ENCODE data around the gene LRRC3. TPM values are rescaled to one million over a fixed set of nuclear protein-coding genes. Genes with fewer than 3 reads are reported as not detected.

The LRRC3 gene
- total and polyA plus RNA-seq, 4 donors, result 3.0 to 14.2 (median 7.5) TPM

GRCh38 chr21:44420416-44421205 is 34.7 kb upstream of the LRRC3 start (continued):
- TF ChIP-seq REST (IDR thresholded peaks at IDR 0.05) (no peak), RXRA (IDR thresholded peaks at IDR 0.05) (no peak)

DNA sequence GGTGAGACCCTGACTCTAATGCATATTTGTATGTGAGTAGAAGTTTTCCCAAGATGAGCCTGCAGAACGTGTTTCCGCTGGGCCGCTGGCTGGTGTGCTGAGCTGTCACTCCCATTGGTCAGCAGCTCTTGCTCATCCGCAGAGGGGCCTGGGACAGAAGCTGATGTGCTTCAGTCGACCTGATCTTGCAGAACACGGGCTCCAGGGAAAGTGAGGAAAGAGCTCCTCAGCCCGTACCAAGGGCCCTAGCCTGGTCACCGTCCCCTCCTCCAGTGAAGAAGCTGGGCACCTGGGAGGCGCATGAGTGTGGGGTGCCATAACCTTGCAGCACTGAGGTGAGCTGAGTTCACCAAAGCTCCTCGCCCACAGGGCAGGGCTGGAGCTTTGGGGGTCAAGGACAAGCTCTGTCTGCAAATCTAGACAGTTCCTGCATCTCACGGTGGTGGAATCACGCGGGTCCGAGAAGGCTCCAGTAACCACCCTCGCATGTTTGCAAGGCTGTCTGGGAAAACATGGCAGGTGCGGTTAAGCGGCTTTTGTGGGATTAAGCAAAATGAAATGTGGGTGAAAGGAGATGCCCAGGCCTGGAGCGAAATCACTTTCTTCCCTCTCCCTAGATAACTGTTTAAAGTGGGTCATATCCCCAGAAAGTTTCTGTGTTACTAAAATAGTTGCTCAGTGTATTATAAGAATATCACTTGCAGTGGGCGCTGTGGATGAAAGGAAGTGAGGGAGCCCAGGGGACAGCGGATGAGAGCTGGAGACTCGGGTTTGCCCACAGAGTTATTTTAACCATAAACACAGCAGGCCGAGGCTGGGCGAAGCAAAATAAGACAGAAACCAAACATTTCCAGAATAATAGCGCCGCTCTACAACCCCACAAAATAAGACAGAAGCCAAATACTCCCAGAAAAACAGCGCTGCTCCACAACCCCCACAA is 33.1 kb upstream of the LRRC3 start:
- TF ChIP-seq ATF3 (IDR thresholded peaks at IDR 0.05), result no peak
- no peak for TF ChIP-seq GABPA (IDR thresholded peaks at IDR 0.05 in 1 of 2, conservative IDR thresholded peaks at IDR 0.05 in 1 of 2)
- TF ChIP-seq EGR1 (IDR thresholded peaks at IDR 0.05; ENCODE audit: low read depth in 2 of 2), result no peak
- TF ChIP-seq RAD21 (IDR thresholded peaks at IDR 0.05), result no peak
- no peak for TF ChIP-seq RXRA (IDR thresholded peaks at IDR 0.05)
- no peak for TF ChIP-seq YY1 (IDR thresholded peaks at IDR 0.05)
- TF ChIP-seq FOXA2 (IDR thresholded peaks at IDR 0.05), result no peak
- no peak for TF ChIP-seq TAF1 (conservative IDR thresholded peaks at IDR 0.05)
- no peak for TF ChIP-seq NR2F2 (IDR thresholded peaks at IDR 0.05)
- DNase-seq (ENCODE audit: low spot score), result no peak

DNA sequence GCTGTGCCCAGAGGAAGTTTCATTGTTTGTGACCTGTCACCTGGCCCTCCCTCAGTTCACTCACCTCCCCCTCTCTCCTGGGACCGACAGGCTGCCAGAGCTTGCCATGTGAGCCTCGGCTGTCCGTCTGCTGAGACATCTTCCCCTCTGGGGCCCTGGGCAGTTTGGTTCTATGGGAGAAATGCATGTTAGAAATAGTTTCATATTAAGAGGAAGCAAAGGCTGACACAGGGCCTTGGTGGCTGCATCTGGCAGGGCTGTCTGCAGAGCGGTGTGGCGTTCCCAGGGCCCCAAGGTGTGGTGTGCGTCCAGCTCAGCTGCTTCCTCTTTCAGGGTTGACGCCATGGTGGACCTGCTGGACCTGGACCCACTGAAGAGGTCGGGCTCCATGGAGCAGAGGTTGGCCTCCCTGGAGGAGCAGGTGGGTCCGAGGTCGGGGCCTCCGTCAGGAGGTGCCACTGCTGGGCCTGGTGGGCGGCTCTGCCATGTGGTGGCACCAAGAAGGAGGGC is 31.9 kb upstream of the LRRC3 start:
- Histone ChIP-seq H3K4me1 (ENCODE audit: control insufficient read depth in 4 of 4, insufficient read depth in 4 of 4, low read length in 3 of 4) (no peaks in the 10 kb centered on the region), H3K9me3 (ENCODE audit: control insufficient read depth in 4 of 4, low read length in 3 of 4) (no peaks in the 10 kb centered on the region), H3K27me3 (ENCODE audit: control insufficient read depth in 4 of 4, insufficient read depth in 4 of 4, low read length in 3 of 4) (no peaks in the 10 kb centered on the region), H3K27ac (ENCODE audit: low read depth in 1 of 2, low read length in 2 of 2) (no peak overlapping the region), H3K9ac (ENCODE audit: low read depth in 1 of 2, low read length in 2 of 2) (no peak overlapping the region), H3K36me3 (ENCODE audit: control insufficient read depth in 4 of 4, insufficient read depth in 3 of 4, low read depth in 1 of 4, low read length in 3 of 4) (no peaks in the 10 kb centered on the region), H3K4me3 (ENCODE audit: low read depth in 1 of 3, low read length in 3 of 3) (no peak overlapping the region)
- no peak for DNase-seq (ENCODE audit: low spot score)
- TF ChIP-seq NR2F2 (IDR thresholded peaks at IDR 0.05) (no peak), CTCF (IDR thresholded peaks at IDR 0.05; ENCODE audit: low read depth, low read length, missing input control) (no peak), HNF4G (IDR thresholded peaks at IDR 0.05) (no peak), ATF3 (IDR thresholded peaks at IDR 0.05) (no peak), FOXA2 (IDR thresholded peaks at IDR 0.05) (no peak), RXRA (IDR thresholded peaks at IDR 0.05) (no peak), REST (IDR thresholded peaks at IDR 0.05) (no peak)
- TF ChIP-seq, protein P1, sequence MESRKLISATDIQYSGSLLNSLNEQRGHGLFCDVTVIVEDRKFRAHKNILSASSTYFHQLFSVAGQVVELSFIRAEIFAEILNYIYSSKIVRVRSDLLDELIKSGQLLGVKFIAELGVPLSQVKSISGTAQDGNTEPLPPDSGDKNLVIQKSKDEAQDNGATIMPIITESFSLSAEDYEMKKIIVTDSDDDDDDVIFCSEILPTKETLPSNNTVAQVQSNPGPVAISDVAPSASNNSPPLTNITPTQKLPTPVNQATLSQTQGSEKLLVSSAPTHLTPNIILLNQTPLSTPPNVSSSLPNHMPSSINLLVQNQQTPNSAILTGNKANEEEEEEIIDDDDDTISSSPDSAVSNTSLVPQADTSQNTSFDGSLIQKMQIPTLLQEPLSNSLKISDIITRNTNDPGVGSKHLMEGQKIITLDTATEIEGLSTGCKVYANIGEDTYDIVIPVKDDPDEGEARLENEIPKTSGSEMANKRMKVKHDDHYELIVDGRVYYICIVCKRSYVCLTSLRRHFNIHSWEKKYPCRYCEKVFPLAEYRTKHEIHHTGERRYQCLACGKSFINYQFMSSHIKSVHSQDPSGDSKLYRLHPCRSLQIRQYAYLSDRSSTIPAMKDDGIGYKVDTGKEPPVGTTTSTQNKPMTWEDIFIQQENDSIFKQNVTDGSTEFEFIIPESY (IDR thresholded peaks at IDR 0.05), result no peak
- 89% methylated on average over 12 of the region's 12 CpGs for WGBS

More for the DNA sequence above, 33.1 kb upstream of the LRRC3 start:
- Histone ChIP-seq H3K4me1 (ENCODE audit: control insufficient read depth in 4 of 4, insufficient read depth in 4 of 4, low read length in 3 of 4) (no peaks in the 10 kb centered on the region), H3K36me3 (ENCODE audit: control insufficient read depth in 4 of 4, insufficient read depth in 3 of 4, low read depth in 1 of 4, low read length in 3 of 4) (no peaks in the 10 kb centered on the region), H3K27me3 (ENCODE audit: control insufficient read depth in 4 of 4, insufficient read depth in 4 of 4, low read length in 3 of 4) (no peaks in the 10 kb centered on the region), H3K4me3 (ENCODE audit: low read depth in 1 of 3, low read length in 3 of 3) (no peak overlapping the region), H3K27ac (ENCODE audit: low read depth in 1 of 2, low read length in 2 of 2) (no peak overlapping the region), H3K9ac (ENCODE audit: low read depth in 1 of 2, low read length in 2 of 2) (no peak overlapping the region), H3K9me3 (ENCODE audit: control insufficient read depth in 4 of 4, low read length in 3 of 4) (no peaks in the 10 kb centered on the region)
- WGBS, result 89% methylated on average over 25 of the region's 26 CpGs
